H1 (cell line): Measurements from ENCODE around the gene ERGIC3. TPM values are rescaled to one million over a fixed set of nuclear protein-coding genes. Genes with fewer than 3 reads are reported as not detected.

Experiments
- CTCF ChIA-PET: fragments of 300-600 bp; sonication (Branson Sonifier 250); formaldehyde crosslinking; loops from one replicate; lab custom pipeline; 2021; ENCODE audit not compliant: partially characterized antibody; lab: Charles Lee
- POLR2A ChIA-PET: fragments of 300-600 bp; sonication (Branson Sonifier 250); formaldehyde crosslinking; loops from one replicate; lab custom pipeline; 2021; ENCODE audit warnings: inconsistent platforms; ENCODE audit not compliant: partially characterized antibody; lab: Charles Lee
- DNase-seq, 2 experiments: peaks; one replicate each; pipeline versions ENCODE4 v3.0.0 to v3.0.0-alpha.2; 2010 to 2022; ENCODE audit warnings: low spot score in 2 of 2, low read depth in 1 of 2, mixed read lengths in 1 of 2
- FAIRE-seq: peaks from 2 replicates; lab custom pipeline; 2011; peaks lifted over from hg19 to GRCh38; lab: Jason Lieb, UNC
- H2AFZ ChIP-seq: 2 replicates; pipeline ENCODE4 v1.8.1; 2012; ENCODE audit warnings: low read length, inconsistent platforms
- H2AK5ac ChIP-seq: 2 replicates; pipeline ENCODE4 v1.6.1; 2013; ENCODE audit warnings: low read depth, low read length
- H2BK120ac ChIP-seq: replicated peaks from 2 replicates; pipeline ENCODE3; 2013; ENCODE audit warnings: low read depth, low read length, inconsistent platforms
- H2BK12ac ChIP-seq: 2 replicates; pipeline ENCODE4 v1.6.1; 2013; ENCODE audit warnings: low read depth, low read length
- H2BK15ac ChIP-seq: 2 replicates; pipeline ENCODE4 v1.6.1; 2013; ENCODE audit warnings: low read length
- H2BK20ac ChIP-seq: 2 replicates; pipeline ENCODE4 v1.6.1; 2013; ENCODE audit warnings: low read length
- H2BK5ac ChIP-seq: 2 replicates; pipeline ENCODE4 v1.6.1; 2013; ENCODE audit warnings: low read depth, low read length
- H3K14ac ChIP-seq: 2 replicates; pipeline ENCODE4 v1.6.1; 2013; ENCODE audit warnings: inconsistent platforms; ENCODE audit not compliant: insufficient read length
- H3K18ac ChIP-seq: 2 replicates; pipeline ENCODE4 v1.6.1; 2013; ENCODE audit warnings: low read length; ENCODE audit errors: extremely low read depth
- H3K23ac ChIP-seq: 2 replicates; pipeline ENCODE4 v1.6.1; 2013; ENCODE audit warnings: inconsistent platforms; ENCODE audit not compliant: insufficient read length
- H3K23me2 ChIP-seq: 2 replicates; pipeline ENCODE4 v1.6.1; 2013; ENCODE audit warnings: low read depth, low read length
- H3K27ac ChIP-seq: 2 replicates; pipeline ENCODE4 v1.6.1; 2011; ENCODE audit warnings: low read depth, low read length, inconsistent platforms
- H3K27me3 ChIP-seq, 4 experiments: replicated peaks in 1 of 4; 1 replicate in 1 of 4; 2 replicates in 3 of 4; pipeline versions ENCODE4 v1.6.1 to v1.8.1; 2011 to 2013; ENCODE audit warnings: low read length in 3 of 4, mild to moderate bottlenecking in 3 of 4, inconsistent platforms in 2 of 4, mixed read lengths in 2 of 4, moderate library complexity in 1 of 4; ENCODE audit not compliant: control insufficient read depth in 3 of 4, insufficient read depth in 3 of 4; ENCODE audit errors: extremely low read depth in 1 of 4
- H3K36me3 ChIP-seq, 4 experiments: 2 replicates each; pipeline versions ENCODE4 v1.6.1 to v1.8.1; 2011 to 2013; ENCODE audit warnings: mild to moderate bottlenecking in 4 of 4, low read length in 3 of 4, moderate library complexity in 2 of 4, control low read depth in 1 of 4, inconsistent platforms in 1 of 4; ENCODE audit not compliant: insufficient read depth in 4 of 4, control insufficient read depth in 2 of 4
- H3K4ac ChIP-seq: replicated peaks from 2 replicates; pipeline ENCODE3; 2013; ENCODE audit warnings: low read length, low read depth, mixed read lengths, inconsistent platforms; ENCODE audit not compliant: insufficient read length
- H3K4me1 ChIP-seq, 4 experiments: replicated peaks in 1 of 4; 1 replicate in 1 of 4; 2 replicates in 3 of 4; pipeline versions ENCODE4 v1.6.1 to v1.8.1; 2011 to 2013; ENCODE audit warnings: low read length in 3 of 4, inconsistent platforms in 2 of 4, mixed read lengths in 1 of 4; ENCODE audit not compliant: insufficient read depth in 4 of 4, control insufficient read depth in 3 of 4
- H3K4me2 ChIP-seq, 2 experiments: 2 replicates each; pipeline versions ENCODE4 v1.6.1 to v1.8.1; 2011 to 2013; ENCODE audit warnings: low read depth in 2 of 2, low read length in 2 of 2, control low read depth in 1 of 2, inconsistent platforms in 1 of 2, mild to moderate bottlenecking in 1 of 2; ENCODE audit not compliant: insufficient read depth in 1 of 2
- H3K4me3 ChIP-seq, 4 experiments: fragments of 200-600, 300-600 bp in 1 of 4; sonication (generic), shearing (Covaris generic), sonication (Bioruptor Twin) in 1 of 4; 2 replicates each; pipeline versions ENCODE4 v1.5.1 to v1.8.1; 2011 to 2016; ENCODE audit warnings: low read length in 4 of 4, low read depth in 3 of 4, control low read depth in 2 of 4, inconsistent platforms in 2 of 4, mild to moderate bottlenecking in 2 of 4, mixed read lengths in 1 of 4, moderate library complexity in 1 of 4; ENCODE audit not compliant: insufficient read depth in 2 of 4; ENCODE audit errors: extremely low read depth in 1 of 4
- H3K56ac ChIP-seq: replicated peaks from 2 replicates; pipeline ENCODE3; 2013; ENCODE audit warnings: low read depth, mild to moderate bottlenecking, mixed read lengths, low read length, inconsistent platforms; ENCODE audit not compliant: insufficient read length
- H3K79me1 ChIP-seq: 2 replicates; pipeline ENCODE4 v1.6.1; 2013; ENCODE audit warnings: low read depth, low read length, control low read depth
- H3K79me2 ChIP-seq, 2 experiments: 2 replicates each; pipeline versions ENCODE4 v1.6.1 to v1.8.1; 2012 to 2013; ENCODE audit warnings: low read length in 2 of 2, mild to moderate bottlenecking in 2 of 2, inconsistent platforms in 1 of 2; ENCODE audit not compliant: insufficient read depth in 2 of 2, control insufficient read depth in 1 of 2
- H3K9ac ChIP-seq, 4 experiments: replicated peaks in 1 of 4; 1 replicate in 1 of 4; 2 replicates in 3 of 4; pipeline versions ENCODE4 v1.6.1 to v1.8.1; 2011 to 2013; ENCODE audit warnings: low read depth in 3 of 4, low read length in 3 of 4, control low read depth in 2 of 4, mild to moderate bottlenecking in 2 of 4, moderate library complexity in 2 of 4, inconsistent platforms in 1 of 4; ENCODE audit errors: extremely low read depth in 1 of 4
- H3K9me3 ChIP-seq, 2 experiments: 2 replicates each; pipeline versions ENCODE4 v1.6.1 to v1.8.1; 2012 to 2013; ENCODE audit warnings: mild to moderate bottlenecking in 2 of 2, moderate library complexity in 2 of 2, control low read depth in 1 of 2, inconsistent platforms in 1 of 2, low read depth in 1 of 2, low read length in 1 of 2, mixed read lengths in 1 of 2; ENCODE audit not compliant: insufficient read depth in 2 of 2
- H4K20me1 ChIP-seq, 2 experiments: replicated peaks in 1 of 2; 2 replicates each; pipeline versions ENCODE3 to v1.8.1; 2011 to 2013; ENCODE audit warnings: inconsistent platforms in 2 of 2, low read length in 2 of 2, mild to moderate bottlenecking in 1 of 2; ENCODE audit not compliant: insufficient read depth in 2 of 2, control insufficient read depth in 1 of 2
- H4K5ac ChIP-seq: 2 replicates; pipeline ENCODE4 v1.6.1; 2013; ENCODE audit warnings: low read length, low read depth, mixed read lengths, inconsistent platforms; ENCODE audit not compliant: insufficient read length
- H4K8ac ChIP-seq: 2 replicates; pipeline ENCODE4 v1.8.0; 2013; ENCODE audit warnings: mild to moderate bottlenecking, moderate library complexity, low read length, inconsistent platforms; ENCODE audit not compliant: insufficient read depth; ENCODE audit errors: extremely low read depth
- H4K91ac ChIP-seq: replicated peaks from 2 replicates; pipeline ENCODE3; 2013; ENCODE audit warnings: low read length, mixed read lengths, inconsistent platforms; ENCODE audit not compliant: insufficient read length
- BCL11A ChIP-seq, 2 experiments: IDR thresholded peaks; one replicate each; pipeline ENCODE4 v1.6.1; 2011; ENCODE audit warnings: low read depth in 2 of 2, low read length in 2 of 2, mild to moderate bottlenecking in 2 of 2
- BRCA1 ChIP-seq: IDR thresholded peaks from 2 replicates; pipeline ENCODE4 v1.6.1; 2012; ENCODE audit warnings: low read depth, low read length, improper control_type of control experiment
- CHD1 ChIP-seq: IDR thresholded peaks from 2 replicates; pipeline ENCODE4 v1.6.1; 2012; ENCODE audit warnings: low read depth, low read length, improper control_type of control experiment
- CREB1 ChIP-seq: IDR thresholded peaks from 2 replicates; pipeline ENCODE4 v1.6.1; 2012; ENCODE audit warnings: inconsistent platforms
- KDM4A ChIP-seq: IDR thresholded peaks from one replicate; pipeline ENCODE4 v1.7.1; 2012; ENCODE audit warnings: low read depth, mild to moderate bottlenecking, moderate library complexity, low read length, inconsistent platforms; ENCODE audit not compliant: severe bottlenecking
- KDM5A ChIP-seq: fragments of 200-600 bp; IDR thresholded peaks from 2 replicates; pipeline ENCODE4 v1.7.1; 2012; ENCODE audit warnings: mild to moderate bottlenecking, low read length, inconsistent platforms, mixed read lengths
- MAFK ChIP-seq: IDR thresholded peaks from 2 replicates; pipeline ENCODE4 v1.6.1; 2012; ENCODE audit warnings: low read depth, mild to moderate bottlenecking, improper control_type of control experiment, low read length
- POLR2AphosphoS5 ChIP-seq: IDR thresholded peaks from 2 replicates; pipeline ENCODE4 v1.6.1; 2011; ENCODE audit warnings: low read depth, low read length
- POU5F1 ChIP-seq: IDR thresholded peaks from 2 replicates; pipeline ENCODE4 v1.6.1; 2011; ENCODE audit warnings: low read depth, mild to moderate bottlenecking, low read length, moderate library complexity
- RBBP5 ChIP-seq: IDR thresholded peaks from 2 replicates; pipeline ENCODE4 v1.7.1; 2012; ENCODE audit warnings: low read depth, mild to moderate bottlenecking, inconsistent platforms, low read length, moderate library complexity, borderline replicate concordance
- SAP30 ChIP-seq: fragments of 300-600 bp; sonication (generic); IDR thresholded peaks from 2 replicates; pipeline ENCODE4 v1.7.1; 2012; ENCODE audit warnings: low read length, moderate library complexity, mild to moderate bottlenecking, inconsistent platforms; ENCODE audit not compliant: insufficient read depth, insufficient replicate concordance
- SP1 ChIP-seq: IDR thresholded peaks from 2 replicates; pipeline ENCODE4 v1.6.1; 2011; ENCODE audit warnings: low read depth, low read length
- SP2 ChIP-seq: IDR thresholded peaks from 2 replicates; pipeline ENCODE4 v1.6.1; 2012; ENCODE audit warnings: mild to moderate bottlenecking, low read length, inconsistent platforms
- TAF7 ChIP-seq: optimal IDR thresholded peaks from 2 replicates; pipeline ENCODE3; 2011; ENCODE audit warnings: low read depth, mild to moderate bottlenecking, inconsistent platforms, low read length, moderate library complexity, borderline replicate concordance
- TBP ChIP-seq: IDR thresholded peaks from 2 replicates; pipeline ENCODE4 v1.6.1; 2011; ENCODE audit warnings: low read depth, low read length, improper control_type of control experiment
- TCF12 ChIP-seq: IDR thresholded peaks from 2 replicates; pipeline ENCODE4 v1.6.1; 2011; ENCODE audit warnings: low read depth, mild to moderate bottlenecking, low read length
- WGBS, 2 experiments: shearing (Covaris generic) in 1 of 2; methylation state at CpG; one replicate each; pipeline versions ENCODE4 v1.1.6 to v1.1.7; 2013 to 2015; ENCODE audit warnings: low lambda C conversion rate in 2 of 2, mixed read lengths in 2 of 2, inconsistent platforms in 1 of 2, low coverage in 1 of 2, missing lambda C conversion rate in 1 of 2; ENCODE audit not compliant: insufficient replicate concordance in 2 of 2, insufficient coverage in 1 of 2, insufficient read length in 1 of 2; ENCODE audit errors: extremely low coverage in 1 of 2, missing lambda C conversion rate in 1 of 2; 5-methylcytosine and 5-hydroxymethylcytosine counted together
- polyA plus RNA-seq, 7 experiments: library from polyadenylated mRNA; depleted of rRNA in 3 of 7; stranded (reverse) in 5 of 7; unstranded in 2 of 7; fragments of >200 nt in 5 of 7; fragments of 200-250 nt in 2 of 7; gene quantifications; 1 replicate in 5 of 7; 2 replicates in 1 of 7; 4 replicates in 1 of 7; pipeline versions ENCODE4 v1.2.1 to v1.2.3, GENCODE V29; 2011 to 2013; ENCODE audit warnings: missing spikeins in 2 of 7, mixed read lengths in 2 of 7
- total RNA-seq: library from RNA; stranded (reverse); fragmentation: NEBNext Ultra II Directional; extraction: Animal tissue kit (Norgen Biotek cat#: 25700); gene quantifications from 2 replicates; pipeline ENCODE4 v1.2.1, GENCODE V29; 2021

Gene ERGIC3
- total and polyA plus RNA-seq, 2 of the 8 experiments (the other 6 are each of a cell fraction or from before 2014, with no cell fraction given), result 178 to 341 TPM

GRCh38 chr20:35576816-35577215 lies 34.9 kb downstream of the ERGIC3 start:
- Histone ChIP-seq H3K4ac (no peak overlapping the region), H3K23ac (no peak overlapping the region), H3K23me2 (no peaks in the 10 kb centered on the region), H3K27me3 (no peaks in the 10 kb centered on the region), H4K5ac (no peak overlapping the region), H2BK12ac (no peak overlapping the region), H2BK15ac (no peak overlapping the region), H3K56ac (no peak overlapping the region), H2BK20ac (no peak overlapping the region), H2AFZ (no peak overlapping the region), H3K79me1 (no peaks in the 10 kb centered on the region), H4K8ac (no peak overlapping the region), H3K4me3 (no peak overlapping the region), H3K4me1 (no peaks in the 10 kb centered on the region), H2BK5ac (no peak overlapping the region), H4K91ac (no peak overlapping the region), H3K27ac (no peak overlapping the region), H3K79me2 (no peaks in the 10 kb centered on the region), H2AK5ac (no peak overlapping the region), H3K14ac (no peak overlapping the region), H4K20me1 (no peaks in the 10 kb centered on the region), H3K4me2 (no peak overlapping the region), H3K36me3 (no peaks in the 10 kb centered on the region), H3K9ac (no peak overlapping the region), H2BK120ac (no peak overlapping the region), H3K9me3 (0 out of 4 replicates have a peak, but pooled peaks cover 0 to 2% of the 10 kb centered on the region in 2 experiments), H3K18ac (no peak overlapping the region)
- no peak for FAIRE-seq
- 83% methylated on average over 3 of the region's 3 CpGs; no CpG with 5 or more reads in 1 of the 2 experiments for WGBS, 2 experiments
- CTCF ChIA-PET, result interaction anchor here (1.0 to 1.1 kb wide), 2 partner anchors 29 to 416 kb away, joined by 3 to 4 read pairs; no protein-coding TSS in a partner anchor
- no peak for DNase-seq
- POLR2A ChIA-PET, result interaction anchor here (0.8 kb wide), 1 partner anchor 40 kb away, joined by 3 read pairs; no protein-coding TSS in a partner anchor
- TF ChIP-seq CHD1 (no peak), SP1 (no peak), POLR2AphosphoS5 (no peak), RBBP5 (no peak), BCL11A (IDR thresholded peaks at IDR 0.05; ENCODE audit: low read depth in 2 of 2, low read length in 2 of 2) (no peak), SAP30 (no peak), SP2 (no peak), TCF12 (no peak), BRCA1 (no peak), TAF7 (no peak), MAFK (no peak), CREB1 (no peak), KDM4A (no peak), POU5F1 (no peak), KDM5A (no peak), TBP (no peak)
